SK-N-SH treated with all-trans-retinoic acid at 6 μM for 48 hours (cell line): ENCODE results near the gene SEMG1.

Source experiments
- ATAC-seq: fragments of 200-7000 bp; cut with Tn5 transposase; 3 replicates; pipeline ENCODE4 v1.9.1; 2020; ENCODE audit warnings: mild to moderate bottlenecking, moderate library complexity
- ARNTL ChIP-seq: fragments of 450-650 bp; formaldehyde crosslinking; IDR thresholded peaks from 2 replicates; pipeline ENCODE4 v1.5.0; 2020; ENCODE audit warnings: low read depth, mild to moderate bottlenecking, moderate library complexity, borderline replicate concordance
- BACH2 ChIP-seq: fragments of 250-450 bp; sonication (Bioruptor Pico); IDR thresholded peaks from 2 replicates; pipeline ENCODE4 v1.9.0; 2021; ENCODE audit warnings: mild to moderate bottlenecking, borderline replicate concordance
- CSDC2 ChIP-seq: fragments of 250-450 bp; sonication (Bioruptor Pico); IDR thresholded peaks from 2 replicates; pipeline ENCODE4 v1.5.0; 2020; ENCODE audit warnings: mild to moderate bottlenecking, moderate library complexity
- CSRNP3 ChIP-seq: fragments of 250-450 bp; sonication (Bioruptor Pico); IDR thresholded peaks from 2 replicates; pipeline ENCODE4 v1.5.1; 2021; ENCODE audit warnings: mild to moderate bottlenecking, moderate library complexity
- ESRRG ChIP-seq: fragments of 250-450 bp; sonication (Bioruptor Pico); IDR thresholded peaks from 2 replicates; pipeline ENCODE4 v1.6.1; 2021; ENCODE audit warnings: mild to moderate bottlenecking
- GLIS3 ChIP-seq: fragments of 250-450 bp; sonication (Bioruptor Pico); IDR thresholded peaks from 2 replicates; pipeline ENCODE4 v1.5.0; 2020; ENCODE audit warnings: mild to moderate bottlenecking, moderate library complexity
- ISL1 ChIP-seq: fragments of 250-450 bp; sonication (Bioruptor Pico); IDR thresholded peaks from 2 replicates; pipeline ENCODE4 v2.1.2; 2022; ENCODE audit warnings: mild to moderate bottlenecking, moderate library complexity
- OSR1 ChIP-seq: fragments of 250-450 bp; sonication (Bioruptor Pico); IDR thresholded peaks from 2 replicates; pipeline ENCODE4 v1.8.0; 2022; ENCODE audit warnings: moderate library complexity, mild to moderate bottlenecking, inconsistent platforms
- PPARA ChIP-seq: fragments of 250-450 bp; sonication (Bioruptor Pico); IDR thresholded peaks from 2 replicates; pipeline ENCODE4 v1.5.0; 2020; ENCODE audit warnings: mild to moderate bottlenecking, borderline replicate concordance
- RARB ChIP-seq: fragments of 250-450 bp; sonication (Bioruptor Pico); IDR thresholded peaks from 2 replicates; pipeline ENCODE4 v1.8.0; 2021; ENCODE audit warnings: mild to moderate bottlenecking, moderate library complexity
- SNAI2 ChIP-seq: fragments of 250-450 bp; sonication (Bioruptor Pico); IDR thresholded peaks from 2 replicates; pipeline ENCODE4 v1.5.0; 2020; ENCODE audit warnings: mild to moderate bottlenecking, moderate library complexity
- TCF4 ChIP-seq: fragments of 250-450 bp; sonication (Bioruptor Pico); IDR thresholded peaks from 2 replicates; pipeline ENCODE4 v1.8.0; 2021; ENCODE audit warnings: mild to moderate bottlenecking, moderate library complexity, borderline replicate concordance
- TOX ChIP-seq: fragments of 250-450 bp; sonication (Bioruptor Pico); IDR thresholded peaks from 2 replicates; pipeline ENCODE4 v1.8.0; 2021; ENCODE audit warnings: mild to moderate bottlenecking, moderate library complexity, borderline replicate concordance
- ZC3H10 ChIP-seq: fragments of 250-450 bp; sonication (Bioruptor Pico); IDR thresholded peaks from 2 replicates; pipeline ENCODE4 v1.5.1; 2021; ENCODE audit warnings: mild to moderate bottlenecking, moderate library complexity
- ZFP3 ChIP-seq: fragments of 250-450 bp; sonication (Bioruptor Pico); IDR thresholded peaks from 2 replicates; pipeline ENCODE4 v1.5.0; 2020; ENCODE audit warnings: mild to moderate bottlenecking, moderate library complexity
- ZNF70 ChIP-seq: fragments of 450-650 bp; formaldehyde crosslinking; IDR thresholded peaks from 2 replicates; pipeline ENCODE4 v1.5.0; 2020; ENCODE audit warnings: mild to moderate bottlenecking, moderate library complexity
- ZNF8 ChIP-seq: fragments of 450-650 bp; formaldehyde crosslinking; IDR thresholded peaks from 2 replicates; pipeline ENCODE4 v1.5.0; 2020; ENCODE audit warnings: mild to moderate bottlenecking, moderate library complexity
- TF ChIP-seq, protein P1 (sequence below): fragments of 250-450 bp; sonication (Bioruptor Pico); IDR thresholded peaks from 2 replicates; pipeline ENCODE4 v1.8.0; 2021; ENCODE audit warnings: low read depth, mild to moderate bottlenecking, moderate library complexity, borderline replicate concordance
- TF ChIP-seq, protein P2 (sequence below): fragments of 250-450 bp; sonication (Bioruptor Pico); IDR thresholded peaks from 2 replicates; pipeline ENCODE4 v1.8.0; 2020; ENCODE audit warnings: mild to moderate bottlenecking, moderate library complexity, borderline replicate concordance
- TF ChIP-seq, protein P3 (sequence below): fragments of 250-450 bp; sonication (Bioruptor Pico); IDR thresholded peaks from 2 replicates; pipeline ENCODE4 v1.5.0; 2020; ENCODE audit warnings: mild to moderate bottlenecking, moderate library complexity

Gene SEMG1

DNA sequence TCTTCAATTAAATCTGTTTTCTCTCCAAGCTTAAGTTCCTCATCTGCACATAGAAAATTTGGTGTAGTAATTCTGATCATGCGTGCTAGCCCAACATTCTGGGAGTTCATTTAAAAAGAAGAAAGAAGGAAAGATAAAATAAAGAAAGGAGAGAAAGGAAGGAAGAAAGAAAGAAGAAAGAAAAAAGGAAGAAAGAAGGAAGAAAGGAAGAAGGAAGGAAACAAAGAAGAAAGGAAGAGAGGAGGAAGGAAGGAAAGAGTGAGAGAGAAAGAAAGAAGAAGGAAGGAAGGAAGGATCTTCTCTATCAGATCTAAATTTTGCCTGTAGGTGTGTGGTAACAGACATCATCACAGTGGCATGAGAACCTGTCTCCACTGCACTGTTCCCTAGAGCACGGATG is 31.3 kb downstream of the SEMG1 start:
- TF ChIP-seq ZNF8 (CRISPR knock-in tag) (no peak), ISL1 (CRISPR knock-in tag) (no peak), ZC3H10 (CRISPR knock-in tag) (no peak), PPARA (CRISPR knock-in tag) (no peak), ZNF70 (CRISPR knock-in tag) (no peak), ZFP3 (no peak), SNAI2 (no peak), CSDC2 (CRISPR knock-in tag) (no peak), ESRRG (CRISPR knock-in tag) (no peak), ARNTL (CRISPR knock-in tag) (no peak), CSRNP3 (no peak), RARB (CRISPR knock-in tag) (no peak), OSR1 (CRISPR knock-in tag) (no peak), BACH2 (CRISPR knock-in tag) (no peak), GLIS3 (CRISPR knock-in tag) (no peak), TOX (CRISPR knock-in tag) (no peak), TCF4 (CRISPR knock-in tag) (no peak)
- TF ChIP-seq, protein P1, sequence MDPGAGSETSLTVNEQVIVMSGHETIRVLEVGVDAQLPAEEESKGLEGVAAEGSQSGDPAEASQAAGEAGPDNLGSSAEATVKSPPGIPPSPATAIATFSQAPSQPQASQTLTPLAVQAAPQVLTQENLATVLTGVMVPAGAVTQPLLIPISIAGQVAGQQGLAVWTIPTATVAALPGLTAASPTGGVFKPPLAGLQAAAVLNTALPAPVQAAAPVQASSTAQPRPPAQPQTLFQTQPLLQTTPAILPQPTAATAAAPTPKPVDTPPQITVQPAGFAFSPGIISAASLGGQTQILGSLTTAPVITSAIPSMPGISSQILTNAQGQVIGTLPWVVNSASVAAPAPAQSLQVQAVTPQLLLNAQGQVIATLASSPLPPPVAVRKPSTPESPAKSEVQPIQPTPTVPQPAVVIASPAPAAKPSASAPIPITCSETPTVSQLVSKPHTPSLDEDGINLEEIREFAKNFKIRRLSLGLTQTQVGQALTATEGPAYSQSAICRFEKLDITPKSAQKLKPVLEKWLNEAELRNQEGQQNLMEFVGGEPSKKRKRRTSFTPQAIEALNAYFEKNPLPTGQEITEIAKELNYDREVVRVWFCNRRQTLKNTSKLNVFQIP (CRISPR knock-in tag), result no peak
- TF ChIP-seq, protein P2, sequence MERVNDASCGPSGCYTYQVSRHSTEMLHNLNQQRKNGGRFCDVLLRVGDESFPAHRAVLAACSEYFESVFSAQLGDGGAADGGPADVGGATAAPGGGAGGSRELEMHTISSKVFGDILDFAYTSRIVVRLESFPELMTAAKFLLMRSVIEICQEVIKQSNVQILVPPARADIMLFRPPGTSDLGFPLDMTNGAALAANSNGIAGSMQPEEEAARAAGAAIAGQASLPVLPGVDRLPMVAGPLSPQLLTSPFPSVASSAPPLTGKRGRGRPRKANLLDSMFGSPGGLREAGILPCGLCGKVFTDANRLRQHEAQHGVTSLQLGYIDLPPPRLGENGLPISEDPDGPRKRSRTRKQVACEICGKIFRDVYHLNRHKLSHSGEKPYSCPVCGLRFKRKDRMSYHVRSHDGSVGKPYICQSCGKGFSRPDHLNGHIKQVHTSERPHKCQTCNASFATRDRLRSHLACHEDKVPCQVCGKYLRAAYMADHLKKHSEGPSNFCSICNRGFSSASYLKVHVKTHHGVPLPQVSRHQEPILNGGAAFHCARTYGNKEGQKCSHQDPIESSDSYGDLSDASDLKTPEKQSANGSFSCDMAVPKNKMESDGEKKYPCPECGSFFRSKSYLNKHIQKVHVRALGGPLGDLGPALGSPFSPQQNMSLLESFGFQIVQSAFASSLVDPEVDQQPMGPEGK (CRISPR knock-in tag), result no peak
- TF ChIP-seq, protein P3, sequence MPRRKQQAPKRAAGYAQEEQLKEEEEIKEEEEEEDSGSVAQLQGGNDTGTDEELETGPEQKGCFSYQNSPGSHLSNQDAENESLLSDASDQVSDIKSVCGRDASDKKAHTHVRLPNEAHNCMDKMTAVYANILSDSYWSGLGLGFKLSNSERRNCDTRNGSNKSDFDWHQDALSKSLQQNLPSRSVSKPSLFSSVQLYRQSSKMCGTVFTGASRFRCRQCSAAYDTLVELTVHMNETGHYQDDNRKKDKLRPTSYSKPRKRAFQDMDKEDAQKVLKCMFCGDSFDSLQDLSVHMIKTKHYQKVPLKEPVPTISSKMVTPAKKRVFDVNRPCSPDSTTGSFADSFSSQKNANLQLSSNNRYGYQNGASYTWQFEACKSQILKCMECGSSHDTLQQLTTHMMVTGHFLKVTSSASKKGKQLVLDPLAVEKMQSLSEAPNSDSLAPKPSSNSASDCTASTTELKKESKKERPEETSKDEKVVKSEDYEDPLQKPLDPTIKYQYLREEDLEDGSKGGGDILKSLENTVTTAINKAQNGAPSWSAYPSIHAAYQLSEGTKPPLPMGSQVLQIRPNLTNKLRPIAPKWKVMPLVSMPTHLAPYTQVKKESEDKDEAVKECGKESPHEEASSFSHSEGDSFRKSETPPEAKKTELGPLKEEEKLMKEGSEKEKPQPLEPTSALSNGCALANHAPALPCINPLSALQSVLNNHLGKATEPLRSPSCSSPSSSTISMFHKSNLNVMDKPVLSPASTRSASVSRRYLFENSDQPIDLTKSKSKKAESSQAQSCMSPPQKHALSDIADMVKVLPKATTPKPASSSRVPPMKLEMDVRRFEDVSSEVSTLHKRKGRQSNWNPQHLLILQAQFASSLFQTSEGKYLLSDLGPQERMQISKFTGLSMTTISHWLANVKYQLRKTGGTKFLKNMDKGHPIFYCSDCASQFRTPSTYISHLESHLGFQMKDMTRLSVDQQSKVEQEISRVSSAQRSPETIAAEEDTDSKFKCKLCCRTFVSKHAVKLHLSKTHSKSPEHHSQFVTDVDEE (CRISPR knock-in tag), result no peak
- no peak for ATAC-seq

- no peak for TF ChIP-seq ESRRG (CRISPR knock-in tag)
- TF ChIP-seq OSR1 (CRISPR knock-in tag), result no peak
- no peak for TF ChIP-seq TCF4 (CRISPR knock-in tag)
- TF ChIP-seq PPARA (CRISPR knock-in tag), result no peak
- no peak for TF ChIP-seq ZC3H10 (CRISPR knock-in tag)
- no peak for TF ChIP-seq ISL1 (CRISPR knock-in tag)
- TF ChIP-seq ZNF70 (CRISPR knock-in tag), result no peak
- TF ChIP-seq, protein P3 (CRISPR knock-in tag), result no peak
- no peak for TF ChIP-seq TOX (CRISPR knock-in tag)
Observed at GRCh38 chr20:45246109-45246508, 39.3 kb downstream of the SEMG1 start.

More at GRCh38 chr20:45246109-45246508, 39.3 kb downstream of the SEMG1 start:
- ATAC-seq, result no peak
